Mammary epithelial cell (primary cell): ENCODE measurements around the gene SEMA4C.

ENCODE experiments used
- EZH2 ChIP-seq: IDR thresholded peaks from 2 replicates; pipeline ENCODE4 v1.6.1; 2012; ENCODE audit warnings: low read length, inconsistent platforms, borderline replicate concordance
- TF ChIP-seq, protein P1 (sequence below), 2 donors: IDR thresholded peaks in 1 of 2; conservative IDR thresholded peaks in 1 of 2; 2 replicates each; pipeline ENCODE4 v1.5.1; 2011 to 2012; ENCODE audit warnings: inconsistent platforms in 2 of 2, low read length in 2 of 2, mild to moderate bottlenecking in 2 of 2, control low read depth in 1 of 2, low read depth in 1 of 2; ENCODE audit not compliant: insufficient read depth in 1 of 2; ENCODE audit errors: extremely low read depth in 1 of 2

DNA sequence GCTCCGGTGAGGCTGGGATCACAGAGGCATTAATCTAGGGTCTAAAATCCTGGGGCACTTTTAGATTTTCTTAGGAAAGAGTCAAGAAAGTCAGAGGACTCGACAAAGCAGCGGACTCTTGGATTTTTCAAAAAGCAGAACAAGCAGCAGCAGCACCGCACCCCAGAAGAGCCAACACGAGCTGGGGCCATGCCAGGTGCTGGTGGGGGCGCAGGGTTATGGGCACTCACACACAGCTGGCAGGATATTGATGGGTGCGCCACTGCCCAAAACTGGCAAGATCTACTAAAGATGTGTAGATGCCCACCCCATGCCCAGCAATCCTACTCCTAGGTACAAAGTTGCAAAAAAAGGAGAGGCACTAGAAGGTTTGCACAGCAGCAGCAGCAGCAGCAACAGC is 33.9 kb upstream of the SEMA4C start:
- TF ChIP-seq EZH2 = no peak
- TF ChIP-seq, protein P1, sequence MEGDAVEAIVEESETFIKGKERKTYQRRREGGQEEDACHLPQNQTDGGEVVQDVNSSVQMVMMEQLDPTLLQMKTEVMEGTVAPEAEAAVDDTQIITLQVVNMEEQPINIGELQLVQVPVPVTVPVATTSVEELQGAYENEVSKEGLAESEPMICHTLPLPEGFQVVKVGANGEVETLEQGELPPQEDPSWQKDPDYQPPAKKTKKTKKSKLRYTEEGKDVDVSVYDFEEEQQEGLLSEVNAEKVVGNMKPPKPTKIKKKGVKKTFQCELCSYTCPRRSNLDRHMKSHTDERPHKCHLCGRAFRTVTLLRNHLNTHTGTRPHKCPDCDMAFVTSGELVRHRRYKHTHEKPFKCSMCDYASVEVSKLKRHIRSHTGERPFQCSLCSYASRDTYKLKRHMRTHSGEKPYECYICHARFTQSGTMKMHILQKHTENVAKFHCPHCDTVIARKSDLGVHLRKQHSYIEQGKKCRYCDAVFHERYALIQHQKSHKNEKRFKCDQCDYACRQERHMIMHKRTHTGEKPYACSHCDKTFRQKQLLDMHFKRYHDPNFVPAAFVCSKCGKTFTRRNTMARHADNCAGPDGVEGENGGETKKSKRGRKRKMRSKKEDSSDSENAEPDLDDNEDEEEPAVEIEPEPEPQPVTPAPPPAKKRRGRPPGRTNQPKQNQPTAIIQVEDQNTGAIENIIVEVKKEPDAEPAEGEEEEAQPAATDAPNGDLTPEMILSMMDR (conservative IDR thresholded peaks at IDR 0.05 in 1 of 2, IDR thresholded peaks at IDR 0.05 in 1 of 2; ENCODE audit: extremely low read depth in 1 of 2, insufficient read depth in 1 of 2, low read depth in 1 of 2, low read length in 2 of 2) = no peak
